K562 (cell line): ENCODE data around the gene SEMA3C.

ENCODE experiments used
- CBX5 ChIP-seq: IDR thresholded peaks from 2 replicates; pipeline ENCODE4 v1.6.1; 2014; ENCODE audit warnings: low read depth, borderline replicate concordance
- CTCF ChIP-seq, 3 experiments: IDR thresholded peaks in 2 of 3; conservative IDR thresholded peaks in 1 of 3; 2 replicates each; pipeline ENCODE4 v1.5.1; 2011 to 2012; ENCODE audit warnings: low read length in 3 of 3, mild to moderate bottlenecking in 3 of 3, control low read depth in 2 of 3, improper control_type of control experiment in 1 of 3, inconsistent platforms in 1 of 3, low read depth in 1 of 3, mixed read lengths in 1 of 3, moderate library complexity in 1 of 3; ENCODE audit not compliant: insufficient read depth in 2 of 3
- E2F4 ChIP-seq: sonication (generic); formaldehyde crosslinking; IDR thresholded peaks from 2 replicates; pipeline ENCODE4 v1.8.0; 2022; ENCODE audit warnings: mild to moderate bottlenecking, low read depth, missing genetic modification reagents
- FOXJ3 ChIP-seq: sonication (generic); formaldehyde crosslinking; IDR thresholded peaks from 2 replicates; pipeline ENCODE4 v1.4.0; 2020; ENCODE audit warnings: mild to moderate bottlenecking, missing genetic modification reagents
- HOXB6 ChIP-seq: fragments of 250-450 bp; sonication (Bioruptor Pico); IDR thresholded peaks from 2 replicates; pipeline ENCODE4 v1.5.1; 2022; ENCODE audit warnings: mild to moderate bottlenecking, borderline replicate concordance
- JUND ChIP-seq, 2 experiments: IDR thresholded peaks; 2 replicates in 1 of 2; 3 replicates in 1 of 2; pipeline ENCODE4 v1.6.1; 2011; ENCODE audit warnings: borderline replicate concordance in 2 of 2, low read depth in 2 of 2, low read length in 2 of 2, improper control_type of control experiment in 1 of 2, missing biosample characterization in 1 of 2, missing genetic modification characterization in 1 of 2, missing genetic modification reagents in 1 of 2
- LEF1 ChIP-seq: fragments of 450-650 bp; IDR thresholded peaks from 2 replicates; pipeline ENCODE4 v1.6.1; 2016; ENCODE audit warnings: mild to moderate bottlenecking
- MAX ChIP-seq: sonication (generic); formaldehyde crosslinking; IDR thresholded peaks from 2 replicates; pipeline ENCODE4 v1.9.0; 2022; ENCODE audit warnings: mild to moderate bottlenecking, missing genetic modification reagents
- NFRKB ChIP-seq: fragments of 450-650 bp; IDR thresholded peaks from 2 replicates; pipeline ENCODE4 v1.6.1; 2016; ENCODE audit warnings: low read depth
- SRSF9 ChIP-seq: fragments of 200-400 bp; formaldehyde crosslinking; IDR thresholded peaks from 2 replicates; pipeline ENCODE4 v1.6.1; 2017; ENCODE audit warnings: low read depth, low read length, borderline replicate concordance
- TCF7L2 ChIP-seq: fragments of 150-350 bp; IDR thresholded peaks from 2 replicates; pipeline ENCODE4 v1.6.1; 2016; ENCODE audit warnings: low read depth, mild to moderate bottlenecking, low read length, moderate library complexity

GRCh38 chr7:80858141-80858903, 60.5 kb downstream of the SEMA3C start:
- TF ChIP-seq MAX (CRISPR knock-in tag): no peak
- TF ChIP-seq NFRKB: no peak
- TF ChIP-seq CBX5: no peak
- TF ChIP-seq E2F4: no peak
- no peak for TF ChIP-seq CTCF (IDR thresholded peaks at IDR 0.05 in 2 of 3, conservative IDR thresholded peaks at IDR 0.05 in 1 of 3; ENCODE audit: insufficient read depth in 2 of 3, low read depth in 1 of 3, low read length in 3 of 3)
- no peak for TF ChIP-seq HOXB6 (CRISPR knock-in tag)
- TF ChIP-seq SRSF9: no peak
- no peak for TF ChIP-seq LEF1
- no peak for TF ChIP-seq TCF7L2
- no peak for TF ChIP-seq FOXJ3
- TF ChIP-seq JUND (IDR thresholded peaks at IDR 0.05; ENCODE audit: borderline replicate concordance, low read depth, low read length): no peak
- no peak for TF ChIP-seq JUND (tag; IDR thresholded peaks at IDR 0.05; ENCODE audit: borderline replicate concordance, low read depth, low read length)
